ENCODE measurements around the gene NUP107. TPM values are rescaled to one million over a fixed set of nuclear protein-coding genes. Genes with fewer than 3 reads are reported as not detected.
"Not testable (repeated sequence)": the region's sequence is repeated elsewhere in the genome, so short reads cannot be mapped to it uniquely, and the experiment has no call there.

Gene NUP107
- total RNA-seq: 95.8 and 101 TPM in 2 replicates

DNA sequence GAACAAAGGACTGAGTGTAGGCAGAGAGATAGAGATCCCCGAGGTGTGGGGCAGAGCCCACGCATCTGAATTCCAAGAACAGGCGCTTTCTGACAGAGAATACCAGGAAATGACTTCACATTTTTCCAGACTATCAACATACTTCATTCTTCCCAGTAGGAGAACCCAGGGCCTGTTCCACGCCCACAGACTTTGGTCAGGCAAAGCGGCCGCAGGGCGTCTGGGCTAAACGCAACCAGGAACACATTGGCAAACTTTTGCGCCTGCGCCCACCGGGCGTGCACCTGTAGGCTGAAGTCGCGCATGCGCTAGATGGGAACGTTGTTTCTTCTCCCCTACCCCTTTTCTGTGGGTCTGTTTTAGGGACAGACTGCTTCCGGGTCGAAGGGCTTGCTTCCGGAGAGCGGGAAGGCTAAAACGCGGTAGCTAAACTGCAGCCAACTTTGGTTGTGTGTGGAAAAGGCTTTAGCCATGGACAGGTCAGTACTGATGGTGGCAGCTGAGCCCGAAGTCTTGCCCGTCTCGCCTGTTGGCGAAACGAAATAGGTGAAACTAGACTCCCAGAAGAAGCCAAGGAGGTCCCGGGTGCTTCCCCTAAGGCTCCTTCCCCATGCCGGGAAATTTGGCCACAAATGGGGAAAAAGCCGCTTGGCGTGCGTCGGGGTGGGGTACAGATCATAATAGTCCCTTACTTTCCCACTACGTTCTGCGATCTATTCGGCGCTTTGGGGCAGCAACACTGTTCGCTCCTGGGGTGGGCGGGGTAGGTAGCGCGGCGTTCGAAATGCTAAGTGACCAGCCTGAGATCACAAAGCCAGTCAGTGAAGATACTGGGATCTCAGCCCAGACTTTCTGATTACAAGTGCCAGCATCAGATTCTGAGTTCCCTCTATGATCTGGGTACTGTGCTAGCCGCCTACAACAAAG is at the start of gene NUP107:
Gene NUP107 (plus strand): TSS at position 384 of the 927 bp plus-strand sequence. CDS start 88 bp downstream, at position 472.
- intact Hi-C loops (cut with micrococcal nuclease): loop anchor here (1.0 to 10.0 kb wide), 9 partner anchors 12 to 462 kb away; partner anchors contain the start of genes IL26, MDM1, MDM2 and RAP1B

DNA sequence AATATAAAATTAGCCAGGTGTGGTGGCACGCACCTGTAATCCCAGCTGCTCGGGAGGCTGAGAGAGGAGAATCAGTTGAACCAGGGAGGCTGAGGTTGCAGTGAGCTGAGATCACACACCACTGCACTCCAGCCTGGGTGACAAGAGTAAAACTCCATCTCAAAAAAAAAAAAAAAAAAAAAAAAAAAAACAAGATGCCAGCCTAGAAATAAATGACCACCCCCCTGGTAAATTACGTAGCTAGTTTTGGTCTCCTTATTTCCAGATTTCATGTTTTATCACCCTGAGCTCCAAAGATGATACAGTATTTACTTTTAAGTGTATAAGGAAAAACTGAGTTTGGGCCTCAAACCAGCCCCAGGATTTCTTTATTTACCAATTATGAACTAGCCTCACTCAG is 49.3 kb upstream of the NUP107 start:
- intact Hi-C loops (cut with micrococcal nuclease): not testable (repeated sequence)

- intact Hi-C loops (cut with micrococcal nuclease): no loop called here
These were observed 48.6 kb upstream of the NUP107 start for GRCh38 chr12:68638171-68638570.

- intact Hi-C loops (cut with micrococcal nuclease): no loop called here
These were observed 47.9 kb upstream of the NUP107 start for GRCh38 chr12:68638721-68639395.

DNA sequence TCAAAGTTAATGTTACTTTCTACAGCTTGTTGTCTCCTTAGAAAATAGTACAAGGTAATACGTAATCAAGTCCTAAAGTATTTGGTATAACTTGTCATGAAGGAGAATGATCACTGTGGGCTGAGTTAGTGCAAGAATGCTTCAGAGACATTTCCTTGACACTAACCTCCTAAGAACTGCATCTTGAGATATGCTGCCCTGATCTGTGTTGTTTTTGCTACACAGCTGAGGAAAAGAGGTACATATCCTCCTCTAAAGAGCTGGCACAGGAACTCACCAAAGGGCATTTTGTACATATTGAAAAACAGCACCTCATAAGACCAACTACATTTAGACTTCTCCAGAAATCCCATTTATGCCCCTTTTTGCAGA is 47.4 kb upstream of the NUP107 start:
- intact Hi-C loops (cut with micrococcal nuclease): no loop called here

DNA sequence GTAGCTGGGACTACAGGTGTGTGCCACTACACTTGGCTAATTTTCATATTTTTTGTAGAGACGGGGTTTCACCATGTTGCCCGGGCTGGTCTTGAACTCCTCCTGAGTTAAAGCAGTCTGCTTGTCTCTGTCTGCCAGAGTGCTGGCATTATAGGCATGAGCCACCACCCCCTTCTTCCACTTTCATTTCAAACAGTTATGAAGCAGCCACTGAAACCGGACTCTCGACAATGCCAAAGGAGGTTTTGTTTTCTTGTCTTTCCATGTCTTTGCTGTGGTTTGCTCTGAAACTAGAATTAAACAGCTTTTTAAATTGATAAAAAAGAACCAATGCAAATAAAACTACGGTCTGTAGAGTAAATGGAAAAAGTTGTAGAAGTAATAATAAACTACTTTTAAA is 45.6 kb upstream of the NUP107 start:
- intact Hi-C loops (cut with micrococcal nuclease): loop anchor here (1.0 to 5.0 kb wide), 2 partner anchors 31 to 46 kb away; partner anchors contain the start of genes NUP107 and RAP1B

GRCh38 chr12:68646484-68646883 is 40.3 kb upstream of the NUP107 start:
- intact Hi-C loops (cut with micrococcal nuclease): no loop called here

- intact Hi-C loops (cut with micrococcal nuclease): no loop called here
These were observed 39.3 kb upstream of the NUP107 start for GRCh38 chr12:68647507-68647906.

DNA sequence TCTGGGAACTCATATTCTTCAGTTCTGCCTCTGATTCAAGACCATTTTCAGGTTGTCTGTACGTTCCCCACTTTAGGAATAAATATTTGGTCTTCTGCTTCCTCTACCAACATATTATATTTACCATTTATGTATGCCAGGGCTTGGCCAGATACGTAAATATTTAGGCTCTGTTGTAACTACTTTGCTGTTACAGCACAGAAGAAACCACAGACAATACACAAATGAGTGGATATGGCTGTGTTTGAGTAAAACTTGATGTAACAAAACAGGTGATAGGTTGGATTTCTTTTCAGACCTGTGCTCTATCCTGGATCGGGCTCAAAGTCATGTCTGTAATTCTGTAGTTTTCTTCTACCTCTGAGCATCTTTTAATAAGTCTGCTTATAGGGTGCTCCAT is 38.6 kb upstream of the NUP107 start:
- intact Hi-C loops (cut with micrococcal nuclease): no loop called here

- intact Hi-C loops (cut with micrococcal nuclease): no loop called here
These were observed 21.7 kb upstream of the NUP107 start for GRCh38 chr12:68665016-68665569.

DNA sequence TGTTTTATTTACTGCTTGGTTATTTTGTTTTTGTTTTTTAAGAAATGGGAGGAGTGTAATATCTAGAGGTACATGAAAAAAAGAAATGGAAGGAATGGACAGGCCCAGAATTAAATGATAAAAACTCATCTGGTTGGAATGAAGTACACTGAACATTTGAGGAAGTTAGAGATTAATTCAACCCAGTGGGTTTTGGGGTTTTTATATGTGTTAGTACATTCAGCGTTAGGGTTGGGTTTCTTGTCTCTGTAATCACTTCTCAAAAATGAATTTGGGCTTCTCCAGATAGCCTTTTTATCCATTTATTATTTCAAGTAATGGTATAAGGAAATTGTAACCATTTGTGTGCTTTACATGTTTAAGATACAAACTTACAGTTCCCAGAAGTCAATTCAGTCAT is 19.5 kb upstream of the NUP107 start:
- intact Hi-C loops (cut with micrococcal nuclease): no loop called here

DNA sequence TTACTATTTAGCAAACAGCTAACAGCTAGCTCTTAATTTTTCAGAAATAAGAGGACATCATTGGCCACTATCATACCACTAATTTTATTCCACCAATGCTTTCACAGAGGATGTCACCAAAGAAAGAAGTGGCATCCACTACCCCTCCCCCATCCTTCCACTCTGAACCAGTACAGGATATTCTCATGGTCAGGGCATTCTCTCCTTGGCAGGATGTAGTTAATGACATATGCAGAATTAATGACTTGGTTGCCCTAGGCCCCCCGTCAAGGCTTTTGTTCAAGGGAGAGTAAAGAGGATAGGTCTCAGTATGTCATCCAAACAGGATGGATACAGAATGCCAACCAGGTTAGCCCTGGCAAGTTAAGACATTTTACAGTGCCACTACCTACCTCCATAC is 18.9 kb upstream of the NUP107 start:
- intact Hi-C loops (cut with micrococcal nuclease): no loop called here

- intact Hi-C loops (cut with micrococcal nuclease): no loop called here
These were observed 15.6 kb upstream of the NUP107 start for GRCh38 chr12:68671179-68671578.

DNA sequence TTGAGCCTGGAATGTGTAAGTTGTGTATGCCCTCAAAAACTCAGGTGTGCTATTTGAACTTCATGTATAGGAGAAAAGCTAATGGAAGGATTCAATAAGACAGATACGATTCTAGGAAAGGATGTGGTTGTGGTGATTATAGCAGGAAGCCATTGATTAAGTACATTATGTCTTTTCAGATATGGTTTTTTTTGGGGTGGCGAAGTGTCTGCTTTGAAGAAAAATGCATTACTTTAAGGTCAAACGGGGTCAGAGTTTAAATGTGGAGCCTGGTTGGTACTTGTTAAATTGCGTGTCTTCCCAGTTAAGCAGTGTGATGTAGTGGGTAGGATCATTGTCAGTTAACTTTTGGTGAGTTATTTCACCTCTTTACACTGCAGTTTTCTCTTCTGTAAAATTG is 13.0 kb upstream of the NUP107 start:
- intact Hi-C loops (cut with micrococcal nuclease): no loop called here

DNA sequence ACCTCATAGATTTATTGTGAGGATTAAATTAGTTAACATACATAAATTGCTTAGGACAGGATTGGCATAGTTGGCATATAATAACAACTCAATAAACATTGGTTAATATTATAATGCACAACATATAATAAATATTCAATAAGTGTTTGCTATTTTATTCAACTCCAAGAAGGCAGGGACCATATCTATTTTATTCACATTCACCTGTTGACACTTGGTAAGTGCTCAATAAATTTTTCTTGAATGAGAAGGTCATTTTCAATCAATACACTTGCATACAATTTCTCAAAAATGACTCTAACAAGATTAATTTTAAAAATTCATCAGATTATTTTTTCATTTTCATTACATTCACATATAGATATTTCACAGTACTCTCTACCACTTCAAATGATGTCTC is 12.4 kb upstream of the NUP107 start:
- intact Hi-C loops (cut with micrococcal nuclease): no loop called here

DNA sequence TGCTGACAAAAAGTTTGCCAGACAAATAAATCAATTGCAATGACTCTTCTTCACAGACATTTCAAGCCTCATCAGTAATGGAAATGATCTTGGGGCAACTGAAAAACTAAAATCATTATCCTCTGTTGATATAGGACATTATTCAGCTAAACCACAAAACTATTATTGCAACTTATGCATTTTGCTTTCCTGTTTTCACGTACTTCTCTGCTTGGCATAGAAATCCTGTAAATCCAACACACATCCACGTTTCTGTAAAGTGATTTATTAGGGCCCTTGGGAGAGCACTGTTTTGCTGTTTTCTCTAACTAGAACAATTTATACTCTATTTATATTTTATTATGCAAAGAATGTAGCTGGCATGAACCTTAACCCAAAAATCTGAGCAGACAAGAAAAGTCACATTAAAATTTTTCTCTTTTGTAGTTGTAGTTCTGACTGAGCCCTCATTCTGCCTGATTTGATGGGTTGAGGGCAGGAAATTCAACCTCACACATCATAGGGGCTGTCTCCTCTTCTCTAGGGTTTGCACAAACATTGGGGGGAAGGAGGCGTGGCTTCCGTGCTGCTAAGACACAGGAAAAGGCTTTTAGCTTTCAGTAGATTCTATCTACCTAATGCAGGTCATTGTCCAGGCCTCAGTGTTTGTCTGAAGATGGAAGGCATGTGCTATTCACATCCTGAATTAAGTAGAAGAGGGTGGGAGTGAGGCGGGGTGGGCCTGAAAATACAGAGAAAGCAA is 11.5 kb upstream of the NUP107 start:
- intact Hi-C loops (cut with micrococcal nuclease): loop anchor here (1.0 to 5.0 kb wide), 3 partner anchors 11 to 1408 kb away; partner anchors contain the start of genes CAND1 and NUP107

- intact Hi-C loops (cut with micrococcal nuclease): loop anchor here (5.0 kb wide), 1 partner anchor 1410 kb away; the partner anchor contains the start of gene CAND1
These were observed 9.9 kb upstream of the NUP107 start for GRCh38 chr12:68676854-68677253.

DNA sequence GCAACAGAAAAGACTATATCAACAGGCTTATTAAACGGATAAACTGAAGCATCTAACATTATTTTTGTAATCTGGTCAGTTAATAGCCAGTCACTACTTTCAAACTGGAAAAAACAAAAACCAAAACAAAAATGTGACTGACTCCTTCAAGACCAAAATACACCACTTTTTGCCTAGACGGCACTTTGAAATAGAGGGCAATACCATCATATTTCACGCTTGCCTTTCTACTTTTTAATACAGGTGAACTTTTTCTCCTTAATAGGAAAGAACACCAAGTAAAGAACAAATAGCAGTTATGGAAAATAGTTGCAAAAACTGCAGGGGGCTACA is 550 bp upstream of the NUP107 start:
- intact Hi-C loops (cut with micrococcal nuclease): loop anchor here (1.0 to 10.0 kb wide), 9 partner anchors 11 to 461 kb away; partner anchors contain the start of genes IL26, MDM1, MDM2 and RAP1B

DNA sequence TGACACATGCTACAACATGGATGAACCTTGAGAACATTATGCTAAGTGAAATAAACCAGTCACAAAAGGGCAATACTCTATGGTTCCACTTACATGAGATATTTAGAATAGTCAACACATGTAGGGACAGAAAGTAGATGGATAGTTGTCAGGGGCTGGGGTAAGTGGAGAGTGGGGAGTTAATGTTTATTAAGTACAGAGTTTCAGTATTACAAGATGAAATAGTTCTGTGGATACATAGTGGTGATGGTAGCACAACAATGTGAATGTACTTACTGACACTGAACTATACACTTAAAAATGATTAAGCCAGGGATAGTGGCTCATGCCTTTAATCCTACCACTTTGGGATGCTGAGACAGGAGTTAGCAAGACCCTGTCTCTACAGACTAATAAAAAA is 8.7 kb downstream of the NUP107 start:
- intact Hi-C loops (cut with micrococcal nuclease): no loop called here

DNA sequence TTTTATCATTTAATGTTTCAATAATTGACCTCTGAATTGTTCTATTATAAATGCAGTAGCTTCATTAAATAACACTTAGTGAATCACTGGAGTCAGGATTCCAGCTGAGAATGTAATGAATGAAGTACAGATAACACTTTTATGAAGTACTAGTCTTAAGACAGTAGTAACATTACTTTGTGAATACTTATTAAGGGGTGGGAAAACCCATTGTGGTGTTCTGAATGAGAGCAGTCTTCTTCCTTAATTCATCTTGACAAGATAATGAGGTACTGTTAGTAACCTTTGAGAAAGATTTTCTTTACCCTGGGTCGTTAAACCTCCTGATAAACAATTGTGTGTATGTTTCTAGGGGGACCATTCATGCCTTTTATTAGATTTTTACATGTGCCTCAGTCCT is 12.7 kb downstream of the NUP107 start:
- intact Hi-C loops (cut with micrococcal nuclease): no loop called here

DNA sequence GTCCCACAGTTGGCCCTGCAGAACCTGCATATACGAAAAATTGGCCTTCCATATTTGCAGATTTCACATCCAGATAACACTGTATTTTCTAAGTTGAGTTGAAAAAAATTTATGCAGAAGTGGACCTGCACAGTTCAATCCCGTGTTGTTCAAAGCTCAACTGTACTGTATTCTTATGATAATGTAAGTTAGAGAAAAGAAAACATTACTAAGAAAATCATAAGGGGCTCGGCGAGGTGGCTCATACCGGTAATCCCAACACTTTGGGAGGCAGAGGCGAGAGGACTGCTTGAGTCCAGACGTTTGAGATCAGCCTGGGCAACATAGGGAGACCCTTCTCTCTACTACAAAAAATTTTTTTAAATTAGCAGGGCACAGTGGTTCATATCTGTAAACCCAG is 41.0 kb downstream of the NUP107 start:
- intact Hi-C loops (cut with micrococcal nuclease): no loop called here

Measured in T-helper 2 cell treated with Interferon-gamma antibody and Interleukin-4, amounts not matched to agents 100 ng/mL and 5 ng/mL, for 36 hours (primary cell).